Epithelial cell of proximal tubule (primary cell): ENCODE results near the gene VAMP7. TPM values are rescaled to one million over a fixed set of nuclear protein-coding genes. Genes with fewer than 3 reads are reported as not detected.
A peak's percentile ranks its signal among the peaks of the same experiment; 100 is the strongest.
"Not testable (repeated sequence)": the region's sequence is repeated elsewhere in the genome, so short reads cannot be mapped to it uniquely, and the experiment has no call there.

Experiments used
- DNase-seq: peaks from one replicate; pipeline ENCODE4 v3.0.0-alpha.2; 2011; ENCODE audit warnings: low read depth
- H3K4me3 ChIP-seq: 2 replicates; pipeline ENCODE4 v1.5.1; 2011; ENCODE audit warnings: low read depth, mild to moderate bottlenecking, low read length
- total RNA-seq: library from RNA; depleted of rRNA; stranded (reverse); fragments of >200 nt; gene quantifications from 2 replicates; pipeline ENCODE4 v1.2.3, GENCODE V29; 2015
- TF ChIP-seq, protein P1 (sequence below): conservative IDR thresholded peaks from 2 replicates; pipeline ENCODE4 v1.5.1; 2012; ENCODE audit warnings: low read depth, mild to moderate bottlenecking, low read length

The VAMP7 gene
- total RNA-seq, 1 donor from 2014 or later, result 31.2 TPM

GRCh38 chrX:155967653-155968325 lies 86.6 kb downstream of the VAMP7 start:
- DNase-seq, result no peak
- TF ChIP-seq, protein P1, sequence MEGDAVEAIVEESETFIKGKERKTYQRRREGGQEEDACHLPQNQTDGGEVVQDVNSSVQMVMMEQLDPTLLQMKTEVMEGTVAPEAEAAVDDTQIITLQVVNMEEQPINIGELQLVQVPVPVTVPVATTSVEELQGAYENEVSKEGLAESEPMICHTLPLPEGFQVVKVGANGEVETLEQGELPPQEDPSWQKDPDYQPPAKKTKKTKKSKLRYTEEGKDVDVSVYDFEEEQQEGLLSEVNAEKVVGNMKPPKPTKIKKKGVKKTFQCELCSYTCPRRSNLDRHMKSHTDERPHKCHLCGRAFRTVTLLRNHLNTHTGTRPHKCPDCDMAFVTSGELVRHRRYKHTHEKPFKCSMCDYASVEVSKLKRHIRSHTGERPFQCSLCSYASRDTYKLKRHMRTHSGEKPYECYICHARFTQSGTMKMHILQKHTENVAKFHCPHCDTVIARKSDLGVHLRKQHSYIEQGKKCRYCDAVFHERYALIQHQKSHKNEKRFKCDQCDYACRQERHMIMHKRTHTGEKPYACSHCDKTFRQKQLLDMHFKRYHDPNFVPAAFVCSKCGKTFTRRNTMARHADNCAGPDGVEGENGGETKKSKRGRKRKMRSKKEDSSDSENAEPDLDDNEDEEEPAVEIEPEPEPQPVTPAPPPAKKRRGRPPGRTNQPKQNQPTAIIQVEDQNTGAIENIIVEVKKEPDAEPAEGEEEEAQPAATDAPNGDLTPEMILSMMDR, result no peak
- H3K4me3 ChIP-seq, result no peak overlapping the region

- TF ChIP-seq, protein P1, result no peak
- no peak overlapping the region for H3K4me3 ChIP-seq
- no peak for DNase-seq
Measured at GRCh38 chrX:155968326-155968661, 87.1 kb downstream of the VAMP7 start.

DNA sequence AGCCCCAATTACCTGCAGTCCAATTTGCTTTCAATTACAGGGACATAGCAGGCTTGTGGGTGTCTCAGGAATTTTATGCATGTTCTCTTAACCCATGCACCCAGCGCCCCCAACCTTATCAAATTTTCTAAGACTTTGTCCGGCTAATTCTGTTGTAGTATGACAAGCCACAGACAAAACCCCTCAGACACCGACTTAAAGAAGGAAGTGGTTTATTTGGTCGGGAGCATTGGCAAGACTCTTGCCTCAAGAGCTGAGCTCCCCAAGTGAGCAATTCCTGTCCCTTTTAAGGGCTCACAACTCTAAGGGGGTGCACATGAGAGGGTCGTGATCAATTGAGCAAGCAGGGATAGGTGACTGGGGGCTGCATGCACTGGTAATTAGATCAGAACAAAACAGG lies 87.6 kb downstream of the VAMP7 start:
- TF ChIP-seq, protein P1, result no peak
- no peak overlapping the region for H3K4me3 ChIP-seq
- DNase-seq, result no peak

DNA sequence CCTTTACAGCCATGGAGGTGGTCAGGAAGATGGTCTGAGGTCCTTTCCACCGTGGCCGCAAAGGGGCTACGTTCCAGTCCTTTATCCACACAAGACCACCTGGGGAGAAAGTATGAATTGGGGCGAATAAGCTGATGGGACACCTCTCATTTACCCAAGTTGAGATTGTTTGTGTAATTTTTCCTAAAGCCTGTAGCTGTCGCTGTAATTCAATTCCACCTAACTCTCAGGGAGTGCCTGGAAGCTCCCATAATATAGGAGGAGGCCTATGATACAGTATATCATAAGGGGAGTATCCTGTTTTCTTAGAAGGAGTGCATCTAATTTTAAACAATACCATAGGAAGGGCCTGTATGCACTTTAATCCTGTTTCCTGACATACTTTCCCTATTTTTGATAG lies 90.5 kb downstream of the VAMP7 start:
- TF ChIP-seq, protein P1, result peak; percentile 23
- H3K4me3 ChIP-seq, DNase-seq: not testable (repeated sequence)

GRCh38 chrX:155972241-155972640 lies 91.1 kb downstream of the VAMP7 start:
- not testable (repeated sequence) for H3K4me3 ChIP-seq, DNase-seq

GRCh38 chrX:155983326-155983725 lies 102.2 kb downstream of the VAMP7 start:
- TF ChIP-seq, protein P1, result no peak
- H3K4me3 ChIP-seq, result no peak overlapping the region
- DNase-seq, result no peak

- H3K4me3 ChIP-seq, result no peak overlapping the region
- DNase-seq, result no peak
- TF ChIP-seq, protein P1, result no peak
Measured at GRCh38 chrX:155985208-155985607, 104.1 kb downstream of the VAMP7 start.

DNA sequence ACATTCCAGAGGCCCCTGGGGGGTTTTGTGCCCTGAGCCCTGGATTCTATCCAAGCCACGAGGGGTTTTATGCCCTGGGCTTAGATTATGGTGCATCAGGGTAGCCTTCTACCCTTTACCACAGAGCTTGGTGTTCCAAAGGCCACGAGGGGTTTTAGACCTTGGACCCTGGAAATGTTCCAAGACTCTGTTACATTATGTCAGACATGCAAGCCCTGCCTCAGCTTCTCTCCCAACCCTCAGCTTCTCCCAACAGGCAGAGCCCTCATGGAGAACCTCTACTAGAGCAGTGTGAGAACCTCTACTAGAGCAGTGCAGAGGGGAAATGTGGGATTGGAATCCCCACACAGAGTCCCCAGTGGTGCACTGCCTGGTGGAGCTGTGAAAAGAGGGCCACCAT lies 105.8 kb downstream of the VAMP7 start:
- H3K4me3 ChIP-seq, DNase-seq: not testable (repeated sequence)
